Testis (tissue), 3 donors: ENCODE data around the gene TC2N. TPM values are rescaled to one million over a fixed set of nuclear protein-coding genes. Genes with fewer than 3 reads are reported as not detected.

Experiments used
- DNase-seq: peaks from one replicate; pipeline ENCODE4 v3.0.0-alpha.2; 2019
- H3K27ac ChIP-seq, 2 donors: fragments of 200-600 bp; sonication (generic); one replicate each; pipeline ENCODE4 v1.5.1; 2019
- H3K27me3 ChIP-seq: fragments of 200-600 bp; sonication (generic); one replicate; pipeline ENCODE4 v1.5.1; 2019
- H3K36me3 ChIP-seq: fragments of 200-600 bp; sonication (generic); one replicate; pipeline ENCODE4 v1.5.1; 2017; ENCODE audit warnings: low read depth; ENCODE audit errors: missing control alignments
- H3K4me1 ChIP-seq: fragments of 200-600 bp; sonication (generic); one replicate; pipeline ENCODE4 v1.5.1; 2019
- H3K4me3 ChIP-seq, 2 donors: fragments of 200-600 bp; sonication (generic); one replicate each; pipeline ENCODE4 v1.5.1; 2017 to 2019
- H3K9me3 ChIP-seq: fragments of 200-600 bp; sonication (generic); one replicate; pipeline ENCODE4 v1.5.1; 2017
- CTCF ChIP-seq, 3 experiments: fragments of 450-650 bp in 2 of 3; fragments of 200-600 bp in 1 of 3; sonication (generic) in 1 of 3; IDR thresholded peaks; one replicate each; pipeline ENCODE4 v1.5.1; 2016 to 2019; ENCODE audit warnings: antibody characterized with exemption in 3 of 3, mild to moderate bottlenecking in 2 of 3, moderate library complexity in 1 of 3
- POLR2A ChIP-seq: fragments of 450-650 bp; IDR thresholded peaks from one replicate; pipeline ENCODE4 v1.6.1; 2017; ENCODE audit warnings: antibody characterized with exemption, mild to moderate bottlenecking, moderate library complexity
- WGBS, 2 donors: methylation state at CpG; one replicate each; pipeline ENCODE4 v1.1.5; 2018; 5-methylcytosine and 5-hydroxymethylcytosine counted together
- intact Hi-C: fragments of 100-400 bp; cut with DNase I; formaldehyde crosslinking; loops from one replicate; pipeline ENCODE4 v1.15.1; 2023; ENCODE audit warnings: low total_unique reads
- polyA plus RNA-seq: library from polyadenylated mRNA; stranded (reverse); fragments of 350-450 nt; fragmentation: Illumina TruSeq; extraction: RNeasy Lipid Tissue Mini Kit (QIAGEN cat#74804); gene quantifications from one replicate; pipeline ENCODE4 v1.2.3, GENCODE V29; 2014; ENCODE audit warnings: low read depth, low replicate concordance; ENCODE audit not compliant: insufficient read depth
- total RNA-seq, 2 donors: library from RNA; depleted of rRNA; stranded (reverse); fragments of >200 nt; gene quantifications; one replicate each; pipeline ENCODE4 v1.2.3, GENCODE V29; 2016

TC2N gene
- total and polyA plus RNA-seq, 3 donors from 2014 or later, result 17.2 to 24.3 (median 19.6) TPM

GRCh38 chr14:91780452-91780851, 86.9 kb downstream of the TC2N start:
- DNase-seq, result no peak
- 75 to 83% methylated on average over 3 of the region's 3 CpGs for WGBS, 2 donors
- no peak overlapping the region for H3K27ac ChIP-seq
- no peaks in the 10 kb centered on the region for H3K9me3 ChIP-seq
- H3K27me3 ChIP-seq, result no peaks in the 10 kb centered on the region
- intact Hi-C loops, result no loop called here
- no peaks in the 10 kb centered on the region for H3K36me3 ChIP-seq
- H3K4me1 ChIP-seq, result no peaks in the 10 kb centered on the region
- H3K4me3 ChIP-seq, result no peak overlapping the region
- TF ChIP-seq CTCF (IDR thresholded peaks at IDR 0.05), result no peak
- TF ChIP-seq POLR2A, result no peak

GRCh38 chr14:91778217-91778616, 89.1 kb downstream of the TC2N start:
- 95 to 98% methylated on average over 2 of the region's 2 CpGs for whole genome bisulfite sequencing, 2 donors
- H3K4me1 ChIP-seq, result no peaks in the 10 kb centered on the region
- no peaks in the 10 kb centered on the region for H3K27me3 ChIP-seq
- DNase-seq, result no peak
- no peaks in the 10 kb centered on the region for H3K36me3 ChIP-seq
- TF ChIP-seq POLR2A, result no peak
- no peak for TF ChIP-seq CTCF (IDR thresholded peaks at IDR 0.05)
- no peak overlapping the region for H3K27ac ChIP-seq
- H3K9me3 ChIP-seq, result no peaks in the 10 kb centered on the region
- H3K4me3 ChIP-seq, result no peak overlapping the region
- intact Hi-C loops, result no loop called here

- TF ChIP-seq POLR2A (no peak), CTCF (IDR thresholded peaks at IDR 0.05) (no peak)
- 77 to 82% methylated on average over 5 of the region's 5 CpGs for WGBS, 2 donors
- H3K27ac ChIP-seq, result no peak overlapping the region
- H3K4me3 ChIP-seq, result no peak overlapping the region
- DNase-seq, result no peak
- H3K36me3 ChIP-seq, result no peaks in the 10 kb centered on the region
- intact Hi-C loops, result no loop called here
- no peaks in the 10 kb centered on the region for H3K4me1 ChIP-seq
- no peaks in the 10 kb centered on the region for H3K27me3 ChIP-seq
- H3K9me3 ChIP-seq, result no peaks in the 10 kb centered on the region
Measured at GRCh38 chr14:91774140-91775096, 92.9 kb downstream of the TC2N start.

- no peak for TF ChIP-seq CTCF (IDR thresholded peaks at IDR 0.05)
- no peak for TF ChIP-seq POLR2A
- H3K27ac ChIP-seq, result no peak overlapping the region
- no peaks in the 10 kb centered on the region for H3K27me3 ChIP-seq
- H3K4me3 ChIP-seq, result no peak overlapping the region
- 58 to 68% methylated on average over 2 of the region's 2 CpGs for WGBS, 2 donors
- intact Hi-C loops, result no loop called here
- no peaks in the 10 kb centered on the region for H3K4me1 ChIP-seq
- no peaks in the 10 kb centered on the region for H3K9me3 ChIP-seq
- no peak for DNase-seq
- no peaks in the 10 kb centered on the region for H3K36me3 ChIP-seq
Measured at GRCh38 chr14:91770185-91770584, 97.2 kb downstream of the TC2N start.
